Kidney tubule cell (primary cell): ENCODE data around the gene C12orf57.
A peak's percentile ranks its signal among the peaks of the same experiment; 100 is the strongest.

Experiments
- DNase-seq: peaks from one replicate; pipeline ENCODE4 v3.0.0-alpha.2; 2018; ENCODE audit warnings: low spot score

The C12orf57 gene

GRCh38 chr12:6937481-6938352 lies 6.1 kb upstream of the C12orf57 start:
- peak; percentile 96 for DNase-seq

GRCh38 chr12:6938353-6939190 lies 5.2 kb upstream of the C12orf57 start:
- no peak for DNase-seq

DNA sequence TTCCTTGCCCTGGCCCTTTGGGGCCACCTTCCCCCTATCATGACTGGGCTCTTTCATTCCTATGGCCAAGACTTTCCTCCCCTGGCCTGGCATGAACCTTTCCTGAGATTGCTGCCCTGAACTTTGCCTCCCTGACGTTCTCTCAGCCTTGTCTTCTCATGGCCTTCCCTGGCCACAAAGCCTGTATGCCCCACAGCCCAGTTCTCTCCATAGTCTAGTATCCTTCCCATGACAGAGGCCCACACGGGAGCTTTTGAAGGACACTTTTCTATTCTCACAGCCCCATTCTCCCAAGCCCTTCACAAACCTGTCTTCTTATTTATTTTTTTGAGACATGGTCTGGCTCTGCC lies 4.7 kb upstream of the C12orf57 start:
- no peak for DNase-seq

- DNase-seq, result no peak
These were observed 2.6 kb upstream of the C12orf57 start for GRCh38 chr12:6941267-6941666.

DNA sequence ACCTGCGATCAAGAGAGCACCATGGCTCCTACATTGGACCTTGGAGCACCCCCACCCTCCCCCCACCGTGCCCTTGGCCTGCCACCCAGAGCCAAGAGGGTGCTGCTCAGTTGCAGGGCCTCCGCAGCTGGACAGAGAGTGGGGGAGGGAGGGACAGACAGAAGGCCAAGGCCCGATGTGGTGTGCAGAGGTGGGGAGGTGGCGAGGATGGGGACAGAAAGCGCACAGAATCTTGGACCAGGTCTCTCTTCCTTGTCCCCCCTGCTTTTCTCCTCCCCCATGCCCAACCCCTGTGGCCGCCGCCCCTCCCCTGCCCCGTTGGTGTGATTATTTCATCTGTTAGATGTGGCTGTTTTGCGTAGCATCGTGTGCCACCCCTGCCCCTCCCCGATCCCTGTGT lies 2.0 kb upstream of the C12orf57 start:
- DNase-seq, result no peak

DNA sequence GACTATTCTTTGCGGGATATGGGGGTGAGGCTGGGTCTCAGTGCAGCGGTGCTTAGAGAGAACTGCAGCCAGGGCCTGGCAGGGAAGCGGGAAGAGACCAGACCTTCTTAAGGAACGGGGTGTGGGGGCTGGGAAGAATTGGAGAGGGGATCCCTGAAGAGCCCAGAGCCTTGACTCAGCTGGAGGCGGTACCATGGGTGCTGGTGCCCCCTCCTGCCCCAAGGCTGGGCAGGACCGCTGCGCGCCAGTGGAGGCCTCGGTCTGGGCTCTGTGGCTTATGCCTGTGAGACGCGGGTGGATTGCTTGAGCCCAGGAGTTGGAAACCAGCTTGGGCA lies 1.5 kb upstream of the C12orf57 start:
- DNase-seq, result no peak

DNA sequence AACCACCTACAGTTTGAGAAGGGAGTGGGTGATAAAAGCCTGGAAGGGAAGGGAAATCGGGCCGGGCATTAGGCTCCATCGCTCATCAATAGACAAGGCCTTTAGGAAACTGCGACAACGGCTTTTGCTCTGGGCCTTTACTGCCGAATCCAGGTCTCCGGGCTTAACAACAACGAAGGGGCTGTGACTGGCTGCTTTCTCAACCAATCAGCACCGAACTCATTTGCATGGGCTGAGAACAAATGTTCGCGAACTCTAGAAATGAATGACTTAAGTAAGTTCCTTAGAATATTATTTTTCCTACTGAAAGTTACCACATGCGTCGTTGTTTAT lies 467 bp upstream of the C12orf57 start:
- DNase-seq, result peak; percentile 92

DNA sequence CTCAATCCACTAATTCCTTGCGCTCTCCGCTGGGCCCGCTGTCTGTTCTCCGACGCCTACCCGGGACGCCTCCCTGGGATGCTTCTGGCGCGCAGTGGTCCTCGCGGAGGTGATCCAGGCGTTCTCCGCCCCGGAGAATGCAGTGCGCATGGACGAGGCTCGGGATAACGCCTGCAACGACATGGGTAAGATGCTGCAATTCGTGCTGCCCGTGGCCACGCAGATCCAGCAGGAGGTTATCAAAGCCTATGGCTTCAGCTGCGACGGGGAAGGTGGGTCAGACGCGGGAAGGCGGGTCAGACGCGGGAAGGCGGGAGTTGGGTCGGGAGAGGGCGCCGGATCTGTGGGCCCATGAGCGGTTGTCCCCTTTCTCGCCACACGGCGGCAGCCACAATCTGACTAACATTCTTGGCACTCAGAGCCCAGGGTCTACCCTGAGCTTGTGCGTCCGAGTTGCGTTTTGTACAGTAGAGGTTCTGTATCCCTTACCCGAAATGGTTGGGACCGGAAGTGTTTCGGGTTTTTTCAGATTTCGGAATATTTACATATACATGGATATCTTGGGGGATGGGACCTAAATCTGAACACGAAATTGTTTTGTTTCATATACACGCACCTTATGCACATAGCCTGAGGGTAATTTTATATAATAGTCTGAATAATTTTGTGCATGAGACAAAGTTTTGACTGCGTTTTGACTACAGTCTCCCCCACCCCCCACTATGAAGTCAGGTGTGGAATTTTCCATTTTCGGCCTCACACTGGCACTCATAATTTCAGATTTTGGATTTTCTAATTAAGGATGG lies 762 bp downstream of the C12orf57 start:
- peak; percentile 92 for DNase-seq

- no peak for DNase-seq
These were observed 1.8 kb downstream of the C12orf57 start for GRCh38 chr12:6945613-6946012.

GRCh38 chr12:6946033-6946919 lies 2.5 kb downstream of the C12orf57 start:
- peak; percentile 99 for DNase-seq

DNA sequence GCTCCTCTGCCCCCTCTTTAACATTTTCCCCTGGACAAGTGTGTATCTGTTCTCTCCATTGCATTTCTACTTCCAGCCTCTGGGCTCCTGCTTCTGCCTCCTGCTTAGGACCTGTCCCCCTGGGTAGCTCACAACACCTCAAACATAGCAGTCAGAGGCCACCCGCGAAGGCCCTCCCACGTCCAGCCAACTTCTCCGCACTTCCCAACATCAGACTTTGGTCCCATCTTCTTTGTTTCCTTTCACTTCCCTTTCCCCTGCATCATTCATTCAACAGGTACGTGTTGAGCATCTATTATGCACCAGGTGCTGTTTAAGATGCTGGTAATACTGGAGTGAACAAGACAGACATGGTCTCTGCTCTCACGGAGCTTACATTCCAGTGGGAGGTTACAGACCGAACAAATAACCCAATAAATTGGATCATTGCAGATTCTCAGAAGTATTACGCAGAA lies 3.1 kb downstream of the C12orf57 start:
- DNase-seq, result no peak

DNA sequence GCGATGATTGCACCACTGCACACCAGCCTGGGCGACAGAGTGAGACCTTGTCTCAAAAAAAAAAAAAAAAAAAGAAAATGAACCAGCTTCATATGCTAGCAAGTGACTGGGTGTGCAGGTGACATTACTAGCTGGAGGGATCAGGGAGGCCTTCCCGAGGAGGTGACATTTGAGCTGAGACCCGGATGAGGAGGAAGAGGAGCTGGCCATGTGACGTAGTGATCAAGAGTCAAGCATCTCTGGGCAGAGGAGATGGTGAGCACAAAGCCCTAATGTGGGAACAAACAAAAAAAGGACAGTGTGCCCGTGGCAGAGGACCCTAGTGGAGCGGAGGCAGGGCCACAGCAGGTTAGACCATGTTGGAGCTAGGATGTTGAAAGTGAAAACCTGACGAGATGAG lies 3.8 kb downstream of the C12orf57 start:
- DNase-seq, result no peak

DNA sequence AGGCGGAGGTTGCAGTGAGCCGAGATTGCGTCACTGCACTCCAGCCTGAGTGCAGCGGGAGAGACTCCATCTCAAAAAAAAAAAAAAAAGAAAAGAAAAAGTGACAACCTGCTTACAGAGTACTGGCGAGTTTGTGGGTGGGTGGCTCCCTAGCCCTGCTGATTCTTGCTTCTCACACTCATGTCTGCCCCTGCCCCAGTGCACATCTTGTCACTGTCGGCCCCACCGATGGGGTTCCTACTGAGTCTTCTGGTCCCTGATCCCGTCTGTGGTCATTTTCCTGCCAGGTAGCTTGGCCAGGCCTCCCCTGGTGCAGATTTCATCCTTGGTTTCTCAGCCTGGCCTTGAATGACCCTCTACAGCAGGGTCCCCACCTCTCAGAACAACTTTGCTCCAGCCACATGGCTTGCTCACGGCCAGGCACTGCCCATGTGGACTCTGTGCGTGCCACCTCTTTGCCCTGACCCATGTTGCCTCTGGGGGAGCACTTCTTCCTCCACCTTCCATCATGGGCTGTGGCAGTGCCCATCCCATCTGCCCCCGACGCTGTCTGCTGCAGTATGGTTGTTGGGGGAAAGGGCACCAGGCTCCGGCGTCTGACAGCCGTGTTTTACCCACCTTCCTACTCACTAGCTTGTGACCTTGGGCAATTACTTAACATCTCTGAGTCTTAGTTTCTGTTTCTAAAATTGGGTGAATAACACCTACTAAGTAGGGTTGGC lies 5.2 kb downstream of the C12orf57 start:
- no peak for DNase-seq

GRCh38 chr12:6950401-6950801 lies 6.6 kb downstream of the C12orf57 start:
- DNase-seq, result no peak

DNA sequence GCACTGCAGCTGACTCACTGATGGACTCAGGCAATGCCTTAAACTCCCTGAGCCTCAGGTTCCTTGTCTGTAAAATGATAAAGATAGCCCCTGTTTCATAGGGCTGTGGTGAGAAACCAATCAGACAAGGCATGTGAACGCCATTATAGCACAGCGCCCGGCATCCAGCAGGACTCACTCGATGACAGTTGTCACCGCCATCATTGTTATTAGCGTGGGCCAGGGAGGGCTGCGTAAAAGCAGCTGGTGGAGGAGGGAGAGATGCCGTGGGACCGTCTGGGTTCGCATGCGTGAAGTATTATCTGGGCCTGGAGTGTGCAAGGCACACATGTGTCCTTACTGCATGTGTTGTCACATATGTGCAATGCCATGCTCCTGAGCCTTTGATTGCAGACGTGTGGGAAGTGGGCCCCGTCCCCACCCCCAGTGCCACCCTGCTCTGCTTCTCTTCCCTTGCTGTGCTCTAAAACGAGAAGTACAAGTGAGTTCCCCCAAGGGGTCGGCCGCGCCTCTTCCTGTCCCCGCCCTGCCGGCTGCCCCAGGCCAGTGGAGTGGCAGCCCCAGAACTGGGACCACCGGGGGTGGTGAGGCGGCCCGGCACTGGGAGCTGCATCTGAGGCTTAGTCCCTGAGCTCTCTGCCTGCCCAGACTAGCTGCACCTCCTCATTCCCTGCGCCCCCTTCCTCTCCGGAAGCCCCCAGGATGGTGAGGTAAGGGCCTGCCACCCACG lies 7.2 kb downstream of the C12orf57 start, which contains the start of gene PTPN6:
Gene PTPN6 (plus strand): TSS at position 546 of the 730 bp plus-strand sequence. CDS start 157 bp downstream, at position 703.
- no peak for DNase-seq

GRCh38 chr12:6951551-6952120 lies 7.8 kb downstream of the C12orf57 start:
- DNase-seq, result no peak

DNA sequence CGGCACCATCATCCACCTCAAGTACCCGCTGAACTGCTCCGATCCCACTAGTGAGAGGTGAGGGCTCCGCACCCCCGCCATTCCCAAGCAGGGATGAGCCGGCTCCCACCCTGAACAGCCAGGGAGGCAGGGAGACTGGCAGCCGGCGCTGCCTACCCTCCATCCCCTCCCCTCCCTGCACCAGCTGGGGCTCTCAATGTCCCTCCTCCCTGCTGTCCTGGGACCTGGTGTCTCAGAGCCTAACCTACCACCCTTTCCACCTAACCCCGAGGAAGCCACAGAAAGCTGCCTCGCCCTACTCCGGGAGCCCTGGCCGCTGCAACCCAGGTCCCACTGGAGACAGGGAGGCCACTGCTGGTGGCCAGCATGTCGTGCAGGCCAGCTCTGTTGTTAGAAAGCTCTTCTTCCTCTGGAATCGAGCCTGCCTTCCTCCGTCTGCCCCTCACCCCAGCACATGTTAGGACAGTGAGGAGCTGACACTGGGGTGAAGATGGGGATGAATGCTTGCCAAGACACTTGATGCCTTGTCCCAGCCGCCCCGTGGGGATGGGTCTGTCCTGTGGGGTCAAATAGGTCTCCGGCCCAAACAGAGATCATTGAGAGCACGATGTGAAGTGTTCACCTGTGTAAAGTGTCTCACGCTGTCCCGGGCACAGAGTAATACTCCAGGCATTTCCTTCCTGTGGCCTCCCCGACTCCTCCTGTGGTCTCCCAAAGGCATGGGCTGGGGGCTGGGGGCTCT lies 8.5 kb downstream of the C12orf57 start:
- DNase-seq, result no peak

GRCh38 chr12:6952863-6953441 lies 9.1 kb downstream of the C12orf57 start:
- no peak for DNase-seq
